ENCODE measurements around the gene MIS18A. TPM values are rescaled to one million over a fixed set of nuclear protein-coding genes. Genes with fewer than 3 reads are reported as not detected.
A peak's percentile ranks its signal among the peaks of the same experiment; 100 is the strongest.
"Not testable (repeated sequence)": the region's sequence is repeated elsewhere in the genome, so short reads cannot be mapped to it uniquely, and the experiment has no call there.

Gene MIS18A
- polyA plus RNA-seq, 3 donors: 1.6 to 2.5 (median 2.3) TPM

- Histone ChIP-seq H3K79me2 (ENCODE audit: insufficient read depth, low read length) (no peaks in the 10 kb centered on the region), H4K20me1 (ENCODE audit: insufficient read depth, low read length) (no peaks in the 10 kb centered on the region), H2AFZ (ENCODE audit: insufficient read depth, low read depth, low read length, poor library complexity, severe bottlenecking) (no peak overlapping the region), H3K4me3 (replicated peaks in 1 of 3; ENCODE audit: low read depth in 2 of 3, low read length in 3 of 3) (no peak overlapping the region), H3K36me3 (replicated peaks in 1 of 2; ENCODE audit: control insufficient read depth in 1 of 2, insufficient read depth in 2 of 2, low read length in 2 of 2) (peaks cover 0 to 3% of the 10 kb centered on the region in 2 donors), H3K9me3 (replicated peaks in 1 of 2; ENCODE audit: control insufficient read depth in 1 of 2, insufficient read depth in 1 of 2, low read length in 2 of 2) (no peaks in the 10 kb centered on the region), H3K9ac (ENCODE audit: insufficient read depth, low read length, poor library complexity, severe bottlenecking) (no peak overlapping the region), H3K27me3 (ENCODE audit: control insufficient read depth in 2 of 2, insufficient read depth in 2 of 2, low read length in 2 of 2) (no peaks in the 10 kb centered on the region), H3K4me2 (replicated peaks; ENCODE audit: extremely low read depth, low read length, poor library complexity, severe bottlenecking) (no peak overlapping the region), H3K4me1 (ENCODE audit: control insufficient read depth in 1 of 2, insufficient read depth in 2 of 2, low read length in 2 of 2) (no peaks in the 10 kb centered on the region), H3K27ac (ENCODE audit: low read depth in 1 of 2, low read length in 2 of 2) (no peak overlapping the region)
- H3K9me3 Mint-ChIP-seq: peaks cover 0 to 2% (median 0%) of the 10 kb centered on the region in 7 donors
- H3K27ac Mint-ChIP-seq: no peak overlapping the region
- peaks cover 9% of the 10 kb centered on the region for H3K4me1 Mint-ChIP-seq
- no peak overlapping the region for H3K4me3 Mint-ChIP-seq
- intact Hi-C loops (cut with micrococcal nuclease): no loop called here
- DNase-seq: no peak
- 89% methylated on average over 3 of the region's 5 CpGs for WGBS (ENCODE audit: insufficient coverage)
- no peak for TF ChIP-seq CTCF (IDR thresholded peaks at IDR 0.05)
- H3K36me3 Mint-ChIP-seq: peaks cover 6 to 7% of the 10 kb centered on the region in 2 donors
- peaks cover 0 to 3% (median 2%) of the 10 kb centered on the region in 3 donors for H3K27me3 Mint-ChIP-seq (ENCODE audit: low read depth in 3 of 3)
Measured at GRCh38 chr21:32261929-32262328, 16.9 kb downstream of the MIS18A start.

- no peak for TF ChIP-seq CTCF (IDR thresholded peaks at IDR 0.05)
- H4K20me1 ChIP-seq (ENCODE audit: insufficient read depth, low read length): no peaks in the 10 kb centered on the region
- H3K27ac ChIP-seq (ENCODE audit: low read depth in 1 of 2, low read length in 2 of 2): no peak overlapping the region
- no peaks in the 10 kb centered on the region for H3K9me3 Mint-ChIP-seq
- no peak overlapping the region for H3K27ac Mint-ChIP-seq
- no peak for DNase-seq
- no peaks in the 10 kb centered on the region for H3K4me1 ChIP-seq (ENCODE audit: control insufficient read depth in 1 of 2, insufficient read depth in 2 of 2, low read length in 2 of 2)
- no peaks in the 10 kb centered on the region for H3K79me2 ChIP-seq (ENCODE audit: insufficient read depth, low read length)
- H3K9me3 ChIP-seq (replicated peaks in 1 of 2; ENCODE audit: control insufficient read depth in 1 of 2, insufficient read depth in 1 of 2, low read length in 2 of 2): no peaks in the 10 kb centered on the region
- H3K4me3 ChIP-seq (replicated peaks in 1 of 3; ENCODE audit: low read depth in 2 of 3, low read length in 3 of 3): no peak overlapping the region
- H2AFZ ChIP-seq (ENCODE audit: insufficient read depth, low read depth, low read length, poor library complexity, severe bottlenecking): no peak overlapping the region
- no peak overlapping the region for H3K4me2 ChIP-seq (replicated peaks; ENCODE audit: extremely low read depth, low read length, poor library complexity, severe bottlenecking)
- H3K27me3 Mint-ChIP-seq (ENCODE audit: low read depth in 3 of 3): peaks cover 2 to 6% (median 4%) of the 10 kb centered on the region in 3 donors
- intact Hi-C loops (cut with micrococcal nuclease): no loop called here
- no peaks in the 10 kb centered on the region for H3K36me3 Mint-ChIP-seq
- peaks cover 9% of the 10 kb centered on the region for H3K4me1 Mint-ChIP-seq
- no peak overlapping the region for H3K9ac ChIP-seq (ENCODE audit: insufficient read depth, low read length, poor library complexity, severe bottlenecking)
- H3K4me3 Mint-ChIP-seq: no peak overlapping the region
- 100% methylated on average over 2 of the region's 2 CpGs for WGBS (ENCODE audit: insufficient coverage)
- no peaks in the 10 kb centered on the region for H3K36me3 ChIP-seq (replicated peaks in 1 of 2; ENCODE audit: control insufficient read depth in 1 of 2, insufficient read depth in 2 of 2, low read length in 2 of 2)
- H3K27me3 ChIP-seq (ENCODE audit: control insufficient read depth in 2 of 2, insufficient read depth in 2 of 2, low read length in 2 of 2): no peaks in the 10 kb centered on the region
Measured at GRCh38 chr21:32260130-32260529, 18.7 kb downstream of the MIS18A start.

- WGBS (ENCODE audit: insufficient coverage): 96% methylated on average over 3 of the region's 5 CpGs
- not testable (repeated sequence) for H3K9me3 Mint-ChIP-seq
Measured at GRCh38 chr21:32258786-32259048, 20.1 kb downstream of the MIS18A start.

More at GRCh38 chr21:32258786-32259048, 20.1 kb downstream of the MIS18A start:
- not testable (repeated sequence) for H3K27me3 ChIP-seq (ENCODE audit: control insufficient read depth in 2 of 2, insufficient read depth in 2 of 2, low read length in 2 of 2); H3K9me3 ChIP-seq (replicated peaks in 1 of 2; ENCODE audit: control insufficient read depth in 1 of 2, insufficient read depth in 1 of 2, low read length in 2 of 2); H3K4me2 ChIP-seq (replicated peaks; ENCODE audit: extremely low read depth, low read length, poor library complexity, severe bottlenecking); H3K36me3 ChIP-seq (replicated peaks in 1 of 2; ENCODE audit: control insufficient read depth in 1 of 2, insufficient read depth in 2 of 2, low read length in 2 of 2); H4K20me1 ChIP-seq (ENCODE audit: insufficient read depth, low read length); H3K9ac ChIP-seq (ENCODE audit: insufficient read depth, low read length, poor library complexity, severe bottlenecking); H3K79me2 ChIP-seq (ENCODE audit: insufficient read depth, low read length); H3K27me3 Mint-ChIP-seq (ENCODE audit: low read depth in 3 of 3); H3K4me3 Mint-ChIP-seq; H3K4me1 ChIP-seq (ENCODE audit: control insufficient read depth in 1 of 2, insufficient read depth in 2 of 2, low read length in 2 of 2); DNase-seq; H3K4me1 Mint-ChIP-seq; H3K36me3 Mint-ChIP-seq; H3K4me3 ChIP-seq (replicated peaks in 1 of 3; ENCODE audit: low read depth in 2 of 3, low read length in 3 of 3); H2AFZ ChIP-seq (ENCODE audit: insufficient read depth, low read depth, low read length, poor library complexity, severe bottlenecking); H3K27ac ChIP-seq (ENCODE audit: low read depth in 1 of 2, low read length in 2 of 2)
- intact Hi-C loops (cut with micrococcal nuclease): loop anchor here (5.0 to 10.0 kb wide), 2 partner anchors 384 to 391 kb away; partner anchors contain the start of gene HUNK (in 1 of the 2)
- peak overlapping the region in 1 of 7 donors; percentile 52 for H3K27ac Mint-ChIP-seq

Data from CD14-positive monocyte (primary cell).